ENCODE results near the gene PDCD2.
"Not testable (repeated sequence)": the region's sequence is repeated elsewhere in the genome, so short reads cannot be mapped to it uniquely, and the experiment has no call there.

PDCD2 gene

GRCh38 chr6:170545405-170545804 is 39.0 kb downstream of the PDCD2 start:
- peak; percentile 91 for DNase-seq

- no peak for DNase-seq
Measured at GRCh38 chr6:170542031-170542719, 42.3 kb downstream of the PDCD2 start.

DNA sequence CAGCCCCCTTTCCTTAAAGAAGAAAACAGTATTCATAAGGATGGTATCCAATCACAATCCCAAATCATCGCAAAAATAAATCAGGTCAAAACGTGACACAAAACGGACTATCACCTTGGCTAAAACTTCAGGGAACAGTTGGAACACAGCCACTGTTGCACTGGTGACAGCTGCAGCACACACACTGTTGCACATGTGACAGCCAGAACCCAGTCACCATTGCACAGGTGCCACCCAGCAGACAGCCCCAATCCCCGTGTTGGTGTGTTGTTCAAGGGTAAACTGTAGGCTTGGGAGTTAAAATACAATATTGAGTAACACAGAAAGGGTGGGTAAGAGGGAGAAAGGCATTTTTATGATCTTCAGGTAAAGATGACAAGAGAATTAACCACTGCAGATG is 47.1 kb downstream of the PDCD2 start:
- DNase-seq = no peak

DNA sequence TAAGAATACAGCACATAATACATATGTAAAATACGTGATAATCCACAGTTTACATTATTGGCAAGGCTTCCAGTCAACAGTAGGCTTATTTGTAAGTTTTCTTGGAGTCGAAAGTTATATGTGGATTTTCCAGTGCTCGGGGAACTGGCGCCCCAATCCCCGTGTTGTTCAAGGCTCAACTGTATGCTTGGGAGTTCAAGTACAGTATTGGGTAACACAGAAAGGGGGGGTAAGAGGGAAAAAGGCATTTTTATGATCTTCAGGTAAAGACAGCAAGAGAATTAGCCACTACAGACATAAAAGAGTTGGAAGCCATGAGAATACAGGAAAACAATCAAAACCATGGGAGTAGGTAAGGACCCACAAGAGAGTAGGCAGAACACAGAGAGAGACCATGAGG is 47.8 kb downstream of the PDCD2 start:
- no peak for DNase-seq

GRCh38 chr6:170535004-170535403 is 49.4 kb downstream of the PDCD2 start:
- no peak for DNase-seq

DNA sequence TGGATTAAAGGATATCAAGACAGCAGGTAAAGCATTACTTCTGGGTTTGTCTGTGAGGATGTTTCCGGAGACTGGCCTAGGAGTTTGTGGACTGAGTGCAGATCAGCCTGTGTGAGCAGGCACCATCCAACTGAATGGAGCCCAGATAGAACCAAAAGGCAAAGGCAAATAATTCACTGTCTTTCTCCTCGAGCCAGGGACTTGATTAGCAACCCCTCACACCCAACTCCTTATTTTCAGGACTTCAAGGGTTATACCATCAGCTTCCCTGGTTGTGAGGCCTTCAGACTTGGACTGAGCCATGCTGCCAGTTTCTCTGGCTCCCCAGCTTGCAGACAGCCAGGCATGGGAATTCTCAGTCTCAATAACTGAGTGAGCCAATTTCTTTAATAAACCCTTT is 50.6 kb downstream of the PDCD2 start:
- DNase-seq = no peak

DNA sequence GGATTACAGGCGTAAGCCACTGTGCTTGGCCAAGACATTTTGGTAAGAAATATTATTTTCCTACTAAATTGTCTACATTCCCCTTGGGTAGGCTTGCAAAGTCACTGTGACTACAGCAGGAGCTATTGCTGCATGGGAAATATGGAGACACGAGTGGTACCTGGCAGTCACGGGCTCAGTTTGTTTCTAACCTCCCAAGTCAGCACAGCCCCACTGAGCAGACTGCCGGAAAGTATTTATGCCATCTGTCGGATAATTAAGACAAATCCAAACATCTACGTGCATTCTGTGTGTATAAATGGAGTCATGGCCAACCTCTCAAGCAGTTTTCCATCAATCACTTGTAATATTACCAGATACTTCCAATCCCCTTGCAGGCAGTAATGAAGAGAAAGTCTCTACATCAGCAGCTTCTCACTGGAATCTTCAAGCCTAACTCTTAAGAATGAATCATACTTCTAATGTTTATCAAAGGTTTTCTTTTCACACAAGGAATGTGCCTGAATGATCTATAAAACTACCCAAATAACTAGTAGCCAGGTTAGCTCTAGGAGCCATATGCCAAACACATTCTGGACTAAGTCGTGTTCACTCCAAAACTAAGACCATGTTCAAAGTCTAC is 51.5 kb downstream of the PDCD2 start:
- DNase-seq = no peak

DNA sequence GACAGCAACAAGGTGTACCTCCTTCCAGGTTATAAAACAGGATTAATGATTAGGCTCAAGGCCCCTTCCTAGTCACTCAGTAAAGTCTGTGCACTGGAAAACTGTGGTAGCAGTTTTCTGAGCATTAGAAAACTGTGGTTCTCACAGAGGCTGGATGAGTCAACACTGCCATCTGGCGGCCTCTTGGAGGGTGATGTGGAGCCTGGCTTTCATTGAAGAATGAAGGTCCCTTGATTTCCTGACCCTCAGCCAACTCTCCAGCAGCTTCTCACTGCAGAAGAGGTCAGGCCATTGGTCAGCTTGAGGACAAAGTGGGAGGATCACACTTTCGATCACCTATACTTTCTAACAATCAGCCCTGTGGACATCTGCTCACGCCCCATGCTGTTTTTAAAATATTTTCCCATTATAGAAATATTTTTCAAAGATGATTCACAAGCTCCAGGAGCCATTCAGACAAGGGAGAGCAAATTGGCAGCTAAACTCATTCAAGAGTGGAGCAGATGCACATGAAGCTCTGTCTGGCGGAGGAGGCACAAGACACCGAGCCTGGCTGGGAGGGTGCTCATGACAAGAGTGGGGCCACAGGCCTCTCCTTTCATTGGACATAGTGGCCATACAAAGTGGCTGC is 54.5 kb downstream of the PDCD2 start:
- DNase-seq = peak; percentile 71

GRCh38 chr6:170527995-170528394 is 56.4 kb downstream of the PDCD2 start:
- not testable (repeated sequence) for DNase-seq

- DNase-seq = no peak
Measured at GRCh38 chr6:170525795-170526194, 58.6 kb downstream of the PDCD2 start.

Measured in NCI-H2029 treated with DMSO at 0.1 percent for 48 hours (cell line).